Psoas muscle (tissue), 8 donors: ENCODE measurements around the gene ASCL4. TPM values are rescaled to one million over a fixed set of nuclear protein-coding genes. Genes with fewer than 3 reads are reported as not detected.

ENCODE experiments used
- ATAC-seq, 4 donors: fragments of 200-7000 bp; cut with Tn5 transposase; one replicate each; pipeline ENCODE4 v1.9.1; 2020; ENCODE audit warnings: moderate library complexity in 3 of 4, mild to moderate bottlenecking in 2 of 4
- DNase-seq, 2 donors: peaks; one replicate each; pipeline ENCODE4 v3.0.0-alpha.2; 2020
- H3K27ac ChIP-seq: fragments of 200-600 bp; one replicate; pipeline ENCODE4 v1.8.0; 2022
- H3K27me3 ChIP-seq, 3 donors: fragments of 200-600 bp in 1 of 3; one replicate each; pipeline versions ENCODE4 v1.6.1 to v1.8.0; 2013 to 2022; ENCODE audit warnings: low read length in 2 of 3, mild to moderate bottlenecking in 2 of 3, moderate library complexity in 1 of 3; ENCODE audit not compliant: insufficient read depth in 3 of 3
- H3K36me3 ChIP-seq, 2 donors: fragments of 200-600 bp in 1 of 2; one replicate each; pipeline versions ENCODE4 v1.6.1 to v1.8.0; 2013 to 2022; ENCODE audit warnings: low read depth in 1 of 2, mild to moderate bottlenecking in 1 of 2, moderate library complexity in 1 of 2; ENCODE audit not compliant: insufficient read depth in 1 of 2
- H3K4me1 ChIP-seq: fragments of 200-600 bp; one replicate; pipeline ENCODE4 v1.8.0; 2022
- H3K4me3 ChIP-seq: fragments of 200-600 bp; one replicate; pipeline ENCODE4 v1.8.0; 2022; ENCODE audit warnings: mild to moderate bottlenecking
- H3K9me3 ChIP-seq: fragments of 200-600 bp; one replicate; pipeline ENCODE4 v1.8.0; 2022
- CTCF ChIP-seq: fragments of 200-600 bp; IDR thresholded peaks from one replicate; pipeline ENCODE4 v1.8.0; 2022; ENCODE audit warnings: antibody characterized with exemption
- WGBS, 3 donors: extraction: QIAGEN DNeasy Blood & Tissue Kit; methylation state at CpG; one replicate each; pipeline versions ENCODE4 v1.1.6 to v1.1.7; 2013; 5-methylcytosine and 5-hydroxymethylcytosine counted together
- intact Hi-C, 2 donors: fragments of 100-400 bp; cut with DNase I; formaldehyde crosslinking; loops; one replicate each; pipeline versions ENCODE4 v1.11.0 to v1.14.2; 2022
- polyA plus RNA-seq, 3 donors: library from polyadenylated mRNA; stranded (reverse); fragments of 200-250 nt; gene quantifications; one replicate each; pipeline ENCODE4 v1.2.3, GENCODE V29; 2013
- total RNA-seq, 4 donors: library from RNA; stranded (reverse); fragmentation: NEBNext Ultra II Directional in 2 of 4; extraction: Animal tissue kit (Norgen Biotek cat#: 25700) in 2 of 4; gene quantifications; one replicate each; pipeline versions ENCODE4 v1.2.1 to v1.2.4, GENCODE V29; 2021 to 2023
- donor health status: healthy with polysubstance abuse.
- donor health status: DM: no; HTN: no; CAD: no; lungs with moderate emphysema.
- donor health status: Bipolar disorder and iron deficiency.
- donor health status: healthy.
- donor health status: DM: yes; HTN: yes; CAD: no.
- donor health status: DM: no; HTN: no; CAD: no.
- donor health status: DM: no; HTN: no; CAD: no.
- donor health status: DM: yes; HTN: yes; CAD: no.

ASCL4 gene
- total and polyA plus RNA-seq, 7 donors, result not detected

GRCh38 chr12:107780298-107780697 is 5.8 kb downstream of the ASCL4 start:
- intact Hi-C loops, result no loop called here
- no peak for TF ChIP-seq CTCF
- H3K27ac ChIP-seq, result no peak overlapping the region
- peaks cover 3 to 39% (median 7%) of the 10 kb centered on the region in 3 donors for H3K27me3 ChIP-seq
- 37 to 86% (median 83%) methylated on average over 1 of the region's 1 CpG for WGBS, 3 donors
- H3K4me3 ChIP-seq, result no peak overlapping the region
- no peaks in the 10 kb centered on the region for H3K9me3 ChIP-seq
- no peaks in the 10 kb centered on the region for H3K4me1 ChIP-seq
- H3K36me3 ChIP-seq, result no peaks in the 10 kb centered on the region
- ATAC-seq (no peak), DNase-seq (no peak)

GRCh38 chr12:107782067-107782466 is 7.6 kb downstream of the ASCL4 start:
- Histone ChIP-seq H3K9me3 (no peaks in the 10 kb centered on the region), H3K4me1 (no peaks in the 10 kb centered on the region), H3K36me3 (no peaks in the 10 kb centered on the region), H3K4me3 (no peak overlapping the region), H3K27ac (no peak overlapping the region), H3K27me3 (peaks cover 0 to 21% (median 3%) of the 10 kb centered on the region in 3 donors)
- ATAC-seq, result no peak
- DNase-seq, result no peak
- no peak for TF ChIP-seq CTCF
- 63 to 86% (median 83%) methylated on average over 2 of the region's 2 CpGs for WGBS, 3 donors
- intact Hi-C loops, result no loop called here

- Histone ChIP-seq H3K36me3 (no peaks in the 10 kb centered on the region), H3K4me3 (no peak overlapping the region), H3K9me3 (no peaks in the 10 kb centered on the region), H3K27ac (no peak overlapping the region), H3K27me3 (peaks cover 0 to 6% (median 0%) of the 10 kb centered on the region in 3 donors), H3K4me1 (no peaks in the 10 kb centered on the region)
- no peak for TF ChIP-seq CTCF
- WGBS, 3 donors, result 71 to 76% (median 73%) methylated on average over 6 of the region's 6 CpGs
- ATAC-seq (no peak), DNase-seq (no peak)
- intact Hi-C loops, result no loop called here
Measured at GRCh38 chr12:107783406-107784376, 9.2 kb downstream of the ASCL4 start.

GRCh38 chr12:107788281-107788680 is 13.8 kb downstream of the ASCL4 start:
- no peaks in the 10 kb centered on the region for H3K9me3 ChIP-seq
- WGBS, 3 donors, result 77 to 90% (median 83%) methylated on average over 2 of the region's 2 CpGs
- no peak overlapping the region for H3K27ac ChIP-seq
- DNase-seq, result no peak
- intact Hi-C loops, result no loop called here
- no peak for TF ChIP-seq CTCF
- ATAC-seq, result no peak
- H3K4me1 ChIP-seq, result no peaks in the 10 kb centered on the region
- no peaks in the 10 kb centered on the region for H3K36me3 ChIP-seq
- H3K4me3 ChIP-seq, result no peak overlapping the region
- H3K27me3 ChIP-seq, result peaks cover 0 to 3% (median 0%) of the 10 kb centered on the region in 3 donors
